Muscle of leg (tissue), 11 donors: Measurements from ENCODE around the gene CHCHD3. TPM values are rescaled to one million over a fixed set of nuclear protein-coding genes. Genes with fewer than 3 reads are reported as not detected.
A peak's percentile ranks its signal among the peaks of the same experiment; 100 is the strongest.

Source experiments
- DNase-seq: peaks from one replicate; pipeline ENCODE4 v3.0.0; 2013
- H3K27ac ChIP-seq: one replicate; pipeline ENCODE4 v1.5.1; 2013; ENCODE audit warnings: mild to moderate bottlenecking, low read length, control low read depth
- H3K27me3 ChIP-seq: one replicate; pipeline ENCODE4 v1.6.1; 2013; ENCODE audit warnings: low read length; ENCODE audit not compliant: control insufficient read depth, insufficient read depth
- H3K36me3 ChIP-seq: one replicate; pipeline ENCODE4 v1.6.1; 2013; ENCODE audit warnings: low read length; ENCODE audit not compliant: control insufficient read depth, insufficient read depth
- H3K4me1 ChIP-seq: one replicate; pipeline ENCODE4 v1.6.1; 2013; ENCODE audit warnings: low read length; ENCODE audit not compliant: control insufficient read depth, insufficient read depth
- H3K4me3 ChIP-seq: one replicate; pipeline ENCODE4 v1.5.1; 2013; ENCODE audit warnings: low read length, control low read depth
- H3K9me3 ChIP-seq: replicated peaks from 2 replicates; pipeline ENCODE4 v1.6.1; 2013; ENCODE audit warnings: low read depth, low read length; ENCODE audit not compliant: control insufficient read depth
- WGBS: methylation state at CpG from one replicate; pipeline ENCODE4 v1.1.5; 2013; ENCODE audit warnings: missing lambda C conversion rate; ENCODE audit not compliant: insufficient coverage; 5-methylcytosine and 5-hydroxymethylcytosine counted together
- polyA plus RNA-seq, 8 donors: library from polyadenylated mRNA; unstranded; fragments of 120-200 nt; gene quantifications; one replicate each; pipeline versions ENCODE4 v1.2.1 to v1.2.3, GENCODE V29; 2013; ENCODE audit warnings: inconsistent platforms in 1 of 8, low replicate concordance in 1 of 8; ENCODE audit not compliant: insufficient read length in 8 of 8, insufficient read depth in 1 of 8
- total RNA-seq: library from RNA; stranded (reverse); fragments of 120-200 nt; gene quantifications from one replicate; pipeline ENCODE4 v1.2.4, GENCODE V29; 2013

The CHCHD3 gene
- total and polyA plus RNA-seq, 9 donors: 57.4 to 75.0 (median 66.6) TPM

DNA sequence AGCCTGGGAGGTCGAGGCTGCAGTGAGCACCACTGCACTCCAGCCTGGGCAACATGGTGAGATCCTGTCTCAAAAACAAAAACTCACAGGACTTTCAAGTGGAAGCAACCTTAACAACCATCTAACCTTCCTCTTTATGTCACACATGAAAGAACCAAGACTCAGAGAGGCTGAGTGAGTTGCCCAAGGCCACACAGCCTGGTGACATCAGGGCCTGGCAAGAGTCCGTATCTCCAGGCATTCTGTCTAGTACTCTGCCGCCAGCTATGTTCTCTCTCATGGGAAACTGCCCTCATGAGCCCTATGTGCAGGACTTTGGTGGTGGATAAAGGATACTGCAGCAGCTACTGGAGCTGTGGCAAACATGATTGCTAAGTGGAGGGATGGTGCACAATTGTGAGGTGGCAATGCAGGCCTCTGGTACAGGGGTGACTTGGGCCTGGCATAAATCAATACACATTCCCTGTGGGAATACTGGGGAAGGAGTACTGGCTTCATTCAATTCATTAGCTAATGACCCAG, 10.1 kb upstream of the CHCHD3 start:
- H3K27me3 ChIP-seq: no peaks in the 10 kb centered on the region
- no peak overlapping the region for H3K4me3 ChIP-seq
- DNase-seq: no peak
- no peak overlapping the region for H3K27ac ChIP-seq
- no peaks in the 10 kb centered on the region for H3K9me3 ChIP-seq
- H3K4me1 ChIP-seq: no peaks in the 10 kb centered on the region
- no peaks in the 10 kb centered on the region for H3K36me3 ChIP-seq
- WGBS: no CpG with 5 or more reads among the region's 3 CpGs

DNA sequence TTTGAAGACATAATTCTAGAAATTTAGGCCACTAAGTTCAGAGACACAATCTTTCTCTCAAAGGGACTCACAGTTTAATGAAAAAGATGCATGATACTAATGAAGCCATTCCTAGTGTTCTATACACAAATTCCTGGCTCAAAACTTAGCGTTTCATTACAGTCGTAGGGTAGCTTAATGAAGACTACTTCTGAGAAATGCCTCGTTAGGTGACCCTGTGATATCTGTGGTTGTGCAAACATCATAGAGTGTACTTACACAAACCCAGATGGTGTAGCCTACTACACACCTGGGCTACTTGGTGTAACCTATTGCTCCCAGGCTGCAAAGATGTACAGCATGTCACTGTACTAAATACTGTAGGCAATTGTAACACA, 488 bp upstream of the CHCHD3 start:
- no CpG with 5 or more reads among the region's 3 CpGs for WGBS
- no peaks in the 10 kb centered on the region for H3K36me3 ChIP-seq
- H3K27ac ChIP-seq: no peak overlapping the region
- peak overlapping the region; percentile 0 for H3K4me3 ChIP-seq
- peaks cover 6% of the 10 kb centered on the region for H3K4me1 ChIP-seq
- H3K9me3 ChIP-seq: no peaks in the 10 kb centered on the region
- no peaks in the 10 kb centered on the region for H3K27me3 ChIP-seq
- DNase-seq: no peak

DNA sequence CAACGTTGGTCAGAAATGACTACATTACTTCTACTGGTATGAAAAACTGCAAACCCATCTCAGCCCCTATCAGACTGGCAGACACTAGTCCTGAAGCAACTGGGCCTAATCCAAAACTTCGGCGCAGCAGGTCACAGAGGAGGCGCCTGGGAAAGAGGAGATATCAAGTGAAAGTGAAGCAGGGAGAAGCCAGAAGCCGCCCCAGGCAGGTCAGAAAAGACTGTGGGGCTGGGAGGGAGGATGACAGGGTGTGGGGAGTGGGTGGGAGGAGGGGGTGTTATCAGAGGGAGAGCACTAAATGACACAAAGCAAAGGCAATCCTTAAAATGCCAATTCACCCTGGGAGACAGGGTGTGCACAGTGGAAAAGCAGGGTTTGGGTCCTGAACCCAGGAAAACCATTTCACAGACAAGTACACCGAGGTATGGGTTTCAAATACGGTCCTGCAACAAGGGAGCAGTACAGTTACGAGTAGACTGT, 731 bp downstream of the CHCHD3 start:
- Histone ChIP-seq H3K4me1 (peaks cover 6% of the 10 kb centered on the region), H3K27ac (peak overlapping the region; percentile 88), H3K36me3 (peaks cover 3% of the 10 kb centered on the region), H3K27me3 (no peaks in the 10 kb centered on the region), H3K4me3 (peak overlapping the region; percentile 84), H3K9me3 (no peaks in the 10 kb centered on the region)
- 10% methylated on average over 7 of the region's 8 CpGs for WGBS
- peak; percentile 23 for DNase-seq

DNA sequence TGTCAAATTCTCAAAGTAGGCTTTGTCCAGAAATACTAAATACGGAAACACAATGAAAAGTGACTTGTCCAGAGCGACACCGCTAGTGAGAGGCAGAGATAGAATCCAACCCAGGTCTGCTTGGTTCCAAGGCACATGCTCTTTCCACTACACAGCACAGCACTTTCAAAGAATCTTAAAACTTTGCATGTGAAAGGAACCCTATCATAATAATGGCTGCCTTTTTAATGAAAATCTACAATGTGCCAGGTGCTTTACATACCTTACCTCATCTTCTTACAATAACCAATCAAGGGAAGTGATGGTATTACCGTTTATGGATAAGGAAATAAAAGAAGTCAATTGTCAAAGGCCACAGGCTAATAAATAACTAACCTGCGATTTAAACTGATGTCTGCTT, 2.6 kb downstream of the CHCHD3 start:
- DNase-seq: no peak
- Histone ChIP-seq H3K9me3 (no peaks in the 10 kb centered on the region), H3K4me1 (peaks cover 6% of the 10 kb centered on the region), H3K4me3 (no peak overlapping the region), H3K36me3 (peaks cover 4% of the 10 kb centered on the region), H3K27ac (no peak overlapping the region), H3K27me3 (no peaks in the 10 kb centered on the region)
- WGBS: 77% methylated on average over 3 of the region's 5 CpGs

DNA sequence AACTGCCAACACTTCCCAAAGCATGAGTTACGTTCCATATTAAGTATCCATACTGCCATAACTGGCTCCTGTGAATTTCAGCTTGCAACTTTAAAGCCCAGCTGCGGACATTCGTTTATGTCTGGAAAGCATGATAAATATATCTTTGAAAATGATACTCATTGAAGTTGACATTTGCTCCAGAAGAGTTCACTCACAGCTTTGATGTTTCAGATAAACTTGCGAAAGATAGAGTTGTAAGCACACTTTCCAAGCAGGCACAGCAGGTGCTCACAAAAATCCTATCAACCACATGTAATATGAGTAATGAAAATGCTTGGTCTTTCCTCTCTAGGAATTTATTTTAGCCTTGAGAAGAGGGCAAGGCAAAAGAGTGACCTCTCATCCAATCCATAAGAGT, 4.5 kb downstream of the CHCHD3 start:
- WGBS: no CpG with 5 or more reads among the region's 4 CpGs
- Histone ChIP-seq H3K27ac (no peak overlapping the region), H3K4me1 (peaks cover 6% of the 10 kb centered on the region), H3K36me3 (peaks cover 4% of the 10 kb centered on the region), H3K4me3 (no peak overlapping the region), H3K27me3 (no peaks in the 10 kb centered on the region), H3K9me3 (no peaks in the 10 kb centered on the region)
- DNase-seq: no peak

DNA sequence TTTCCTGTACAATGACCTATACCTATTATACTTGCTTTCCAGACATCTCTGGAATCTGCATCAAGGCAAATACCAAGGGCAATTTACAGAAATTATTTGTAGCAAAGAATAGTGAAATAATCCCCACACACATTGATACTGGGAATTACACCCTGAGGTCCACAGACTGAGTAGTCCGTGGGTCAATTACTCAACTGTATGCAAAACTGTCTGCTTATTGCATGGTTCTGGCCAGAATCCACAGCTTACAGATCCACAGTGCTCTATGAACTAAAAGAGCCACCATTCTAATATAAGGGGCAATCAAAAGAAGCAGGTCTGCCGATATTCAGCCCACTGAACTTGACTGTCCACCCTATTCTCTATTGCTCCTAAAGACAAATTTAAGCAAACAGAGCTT, 5.7 kb downstream of the CHCHD3 start:
- no peak overlapping the region for H3K27ac ChIP-seq
- H3K9me3 ChIP-seq: no peaks in the 10 kb centered on the region
- no peaks in the 10 kb centered on the region for H3K27me3 ChIP-seq
- H3K4me3 ChIP-seq: no peak overlapping the region
- peaks cover 4% of the 10 kb centered on the region for H3K36me3 ChIP-seq
- WGBS: no CpG with 5 or more reads among the region's 2 CpGs
- H3K4me1 ChIP-seq: peaks cover 4% of the 10 kb centered on the region
- DNase-seq: no peak

DNA sequence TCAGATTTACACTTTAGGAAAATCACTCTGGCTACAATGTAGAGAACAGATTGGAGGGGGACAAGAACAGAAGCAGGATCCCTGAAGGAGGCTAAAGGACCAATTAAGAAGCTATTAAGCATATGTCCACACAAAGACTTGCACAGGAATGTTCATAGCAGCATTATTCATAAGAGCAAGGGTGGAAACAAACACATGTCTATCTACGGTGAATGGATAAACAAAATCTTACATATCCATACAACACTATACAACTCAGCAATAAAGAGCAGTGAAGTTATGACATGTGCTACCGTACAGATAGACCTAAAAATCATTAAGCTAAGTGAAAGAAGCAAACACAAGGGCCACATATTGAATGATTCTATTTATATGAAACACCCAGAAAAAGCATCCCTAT, 10.4 kb downstream of the CHCHD3 start:
- Histone ChIP-seq H3K4me1 (no peaks in the 10 kb centered on the region), H3K27me3 (no peaks in the 10 kb centered on the region), H3K36me3 (peaks cover 13% of the 10 kb centered on the region), H3K27ac (no peak overlapping the region), H3K9me3 (no peaks in the 10 kb centered on the region), H3K4me3 (no peak overlapping the region)
- no peak for DNase-seq
- WGBS: no CpG with 5 or more reads among the region's 2 CpGs

DNA sequence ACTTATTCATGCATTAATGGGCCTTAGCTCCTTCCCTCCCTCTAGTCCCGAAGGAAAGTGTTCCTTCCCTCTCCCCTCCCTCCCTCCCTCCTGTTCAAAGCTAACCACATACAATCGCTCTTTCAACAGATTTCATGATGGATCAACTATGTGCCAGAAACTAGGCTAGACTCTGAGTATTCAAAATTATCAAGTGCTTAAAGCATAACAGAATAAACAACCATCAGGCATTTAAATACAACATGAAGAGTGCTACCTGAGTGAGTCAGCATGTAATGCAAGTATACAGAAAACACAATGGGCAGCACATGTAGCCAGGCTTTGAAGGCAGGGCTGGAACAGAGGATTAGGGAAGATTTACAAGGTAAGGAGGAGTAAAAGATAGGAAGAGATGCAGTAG, 11.3 kb downstream of the CHCHD3 start:
- no peaks in the 10 kb centered on the region for H3K4me1 ChIP-seq
- no peak overlapping the region for H3K27ac ChIP-seq
- H3K9me3 ChIP-seq: no peaks in the 10 kb centered on the region
- 38% methylated on average over 2 of the region's 2 CpGs for WGBS
- no peak for DNase-seq
- no peak overlapping the region for H3K4me3 ChIP-seq
- no peaks in the 10 kb centered on the region for H3K27me3 ChIP-seq
- peaks cover 9% of the 10 kb centered on the region for H3K36me3 ChIP-seq

DNA sequence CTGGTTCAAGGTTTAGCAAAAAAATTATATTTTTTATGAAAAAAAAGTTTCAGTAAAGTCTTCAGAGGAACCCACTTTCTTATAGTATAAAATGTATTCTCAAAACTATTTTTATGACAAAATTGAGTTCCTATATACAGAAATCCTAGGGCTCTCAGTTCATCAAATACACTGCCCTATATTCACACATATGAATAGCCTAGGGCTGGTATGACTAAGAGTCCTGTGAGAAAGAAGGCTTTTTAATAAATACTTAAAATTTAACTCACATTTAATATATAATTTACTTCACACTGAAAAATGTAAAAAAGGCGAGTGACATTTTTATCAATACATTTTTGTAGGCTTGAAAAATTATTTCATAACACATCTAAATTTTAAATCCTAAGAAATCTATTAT, 16.6 kb downstream of the CHCHD3 start:
- no CpG with 5 or more reads among the region's 1 CpG for WGBS
- no peak overlapping the region for H3K27ac ChIP-seq
- DNase-seq: no peak

DNA sequence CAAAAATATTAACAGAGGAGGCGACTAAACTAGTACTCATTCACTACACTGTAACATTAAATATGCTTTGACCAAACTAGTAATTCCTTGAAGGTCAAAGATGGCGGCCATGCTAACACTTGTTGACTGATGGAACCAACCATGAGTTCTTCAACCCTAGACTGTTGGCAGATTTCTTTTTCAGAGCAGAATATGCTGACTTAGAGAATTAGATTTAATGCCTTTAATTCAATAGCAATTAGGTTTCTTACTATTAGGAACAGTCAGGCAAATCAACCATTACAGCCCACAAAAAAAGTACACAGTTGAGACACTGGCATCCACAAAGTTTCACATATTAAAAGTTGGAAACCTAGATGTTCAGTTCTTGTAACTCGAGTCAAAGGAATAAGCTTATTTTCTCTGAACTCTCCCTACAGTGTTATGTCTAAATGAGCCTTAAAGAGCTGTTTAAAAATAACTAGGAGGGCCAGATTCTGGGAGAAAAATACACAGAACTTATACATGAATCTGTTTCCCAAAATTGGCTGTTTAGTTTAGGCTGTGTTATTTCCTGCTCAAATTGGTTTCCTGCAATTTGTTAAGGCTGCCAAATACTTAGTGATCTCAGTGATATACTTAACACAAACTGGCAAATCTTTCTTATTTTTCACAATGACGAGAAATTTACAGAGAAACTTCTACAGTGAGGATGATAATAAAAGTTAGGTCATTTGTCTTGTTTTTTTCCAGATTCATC, 17.6 kb downstream of the CHCHD3 start:
- Histone ChIP-seq H3K36me3 (peaks cover 9% of the 10 kb centered on the region), H3K27ac (no peak overlapping the region), H3K4me1 (no peaks in the 10 kb centered on the region), H3K4me3 (no peak overlapping the region), H3K27me3 (no peaks in the 10 kb centered on the region), H3K9me3 (no peaks in the 10 kb centered on the region)
- WGBS: 100% methylated on average over 2 of the region's 4 CpGs
- peak; percentile 16 for DNase-seq

More for the DNA sequence above, 16.6 kb downstream of the CHCHD3 start:
- Histone ChIP-seq H3K27me3 (no peaks in the 10 kb centered on the region), H3K4me3 (no peak overlapping the region), H3K36me3 (peaks cover 9% of the 10 kb centered on the region), H3K9me3 (no peaks in the 10 kb centered on the region), H3K4me1 (no peaks in the 10 kb centered on the region)
